ENCODE measurements around the gene ZNF221. TPM values are rescaled to one million over a fixed set of nuclear protein-coding genes. Genes with fewer than 3 reads are reported as not detected.

Gene ZNF221
- total and polyA plus RNA-seq, 2 donors from 2014 or later, result 0.54 to 6.2 TPM

GRCh38 chr19:43934055-43934984 is 16.7 kb upstream of the ZNF221 start:
- H3K27me3 ChIP-seq (ENCODE audit: control insufficient read depth, insufficient read depth, low read length), result no peaks in the 10 kb centered on the region
- peak overlapping the region; percentile 82 to 84 for H3K27ac ChIP-seq (ENCODE audit: low read depth in 2 of 2, low read length in 2 of 2)
- peaks cover 0 to 9% (median 8%) of the 10 kb centered on the region in 3 donors for H3K4me1 ChIP-seq (ENCODE audit: control insufficient read depth in 2 of 3, insufficient read depth in 2 of 3, low read depth in 1 of 3, low read length in 3 of 3)
- no peaks in the 10 kb centered on the region for H3K9me3 ChIP-seq (ENCODE audit: control insufficient read depth in 2 of 3, insufficient read depth in 1 of 3, low read length in 3 of 3)
- no peak for TF ChIP-seq CTCF (IDR thresholded peaks at IDR 0.05; ENCODE audit: borderline replicate concordance, extremely low read depth, insufficient read depth)
- DNase-seq (peak in 3 of 5 donors; percentile 12 to 22 (median 20)), FAIRE-seq (no peak)
- H3K4me3 ChIP-seq (ENCODE audit: low read length in 3 of 3), result peak overlapping the region; percentile 72 to 91 (median 90)
- intact Hi-C loops (cut with DNase I), result no loop called here
- peak overlapping the region; percentile 27 to 82 (median 78) for H3K9ac ChIP-seq (ENCODE audit: low read length in 3 of 3)
- peaks cover 5 to 28% (median 16%) of the 10 kb centered on the region in 3 donors for H3K36me3 ChIP-seq (ENCODE audit: control insufficient read depth in 2 of 3, insufficient read depth in 3 of 3, low read length in 3 of 3)

- DNase-seq, result peak; percentile 93 to 98 (median 93)
- intact Hi-C loops (cut with DNase I), result no loop called here
- no peak for FAIRE-seq
- peaks cover 4 to 21% (median 8%) of the 10 kb centered on the region in 3 donors for H3K36me3 ChIP-seq (ENCODE audit: control insufficient read depth in 2 of 3, insufficient read depth in 3 of 3, low read length in 3 of 3)
- H3K4me1 ChIP-seq (ENCODE audit: control insufficient read depth in 2 of 3, insufficient read depth in 2 of 3, low read depth in 1 of 3, low read length in 3 of 3), result peaks cover 0 to 9% (median 8%) of the 10 kb centered on the region in 3 donors
- peak within 1 kb of the TSS; percentile 72 to 91 (median 90) for H3K4me3 ChIP-seq (ENCODE audit: low read length in 3 of 3)
- no peaks in the 10 kb centered on the region for H3K27me3 ChIP-seq (ENCODE audit: control insufficient read depth, insufficient read depth, low read length)
- H3K27ac ChIP-seq (ENCODE audit: low read depth in 2 of 2, low read length in 2 of 2), result peak within 1 kb of the TSS; percentile 82 to 84
- TF ChIP-seq CTCF (IDR thresholded peaks at IDR 0.05; ENCODE audit: borderline replicate concordance, extremely low read depth, insufficient read depth), result no peak
- no peaks in the 10 kb centered on the region for H3K9me3 ChIP-seq (ENCODE audit: control insufficient read depth in 2 of 3, insufficient read depth in 1 of 3, low read length in 3 of 3)
- peak within 1 kb of the TSS; percentile 58 to 82 (median 78) for H3K9ac ChIP-seq (ENCODE audit: low read length in 3 of 3)
Observed at GRCh38 chr19:43934985-43935708, 15.9 kb upstream of the ZNF221 start, which contains the start of gene ZNF45. Gene ZNF45 (minus strand): TSS chr19:43935282. CDS start chr19:43922185, 13,097 bp downstream.

GRCh38 chr19:43936188-43936587 is 14.8 kb upstream of the ZNF221 start:
- Histone ChIP-seq H3K9me3 (ENCODE audit: control insufficient read depth in 2 of 3, insufficient read depth in 1 of 3, low read length in 3 of 3) (no peaks in the 10 kb centered on the region), H3K4me3 (ENCODE audit: low read length in 3 of 3) (peak overlapping the region in 1 of 3 donors; percentile 72), H3K27me3 (ENCODE audit: control insufficient read depth, insufficient read depth, low read length) (no peaks in the 10 kb centered on the region), H3K4me1 (ENCODE audit: control insufficient read depth in 2 of 3, insufficient read depth in 2 of 3, low read depth in 1 of 3, low read length in 3 of 3) (peaks cover 0 to 9% (median 8%) of the 10 kb centered on the region in 3 donors), H3K27ac (ENCODE audit: low read depth in 2 of 2, low read length in 2 of 2) (no peak overlapping the region), H3K9ac (ENCODE audit: low read length in 3 of 3) (no peak overlapping the region), H3K36me3 (ENCODE audit: control insufficient read depth in 2 of 3, insufficient read depth in 3 of 3, low read length in 3 of 3) (peaks cover 4 to 11% (median 5%) of the 10 kb centered on the region in 3 donors)
- DNase-seq, result peak in 2 of 5 donors; percentile 9 to 12
- intact Hi-C loops (cut with DNase I), result no loop called here
- no peak for FAIRE-seq
- TF ChIP-seq CTCF (IDR thresholded peaks at IDR 0.05; ENCODE audit: borderline replicate concordance, extremely low read depth, insufficient read depth), result no peak
